B cell (primary cell): Measurements from ENCODE around the gene LRRC74A. TPM values are rescaled to one million over a fixed set of nuclear protein-coding genes. Genes with fewer than 3 reads are reported as not detected.

ENCODE experiments used
- ATAC-seq: fragments of 200-7000 bp; cut with Tn5 transposase; one replicate; pipeline ENCODE4 v1.10.0; 2021; ENCODE audit warnings: low read depth, mild to moderate bottlenecking, moderate number of reproducible peaks, moderate library complexity
- CTCF ChIA-PET: fragments of 350-600 bp; sonication (Branson Sonifier 250); formaldehyde crosslinking; loops from one replicate; lab custom pipeline; 2021; ENCODE audit warnings: antibody characterized with exemption, inconsistent platforms; lab: Charles Lee
- POLR2A ChIA-PET: fragments of 350-600 bp; sonication (Branson Sonifier 250); formaldehyde crosslinking; loops from one replicate; lab custom pipeline; 2021; ENCODE audit warnings: antibody characterized with exemption; lab: Charles Lee
- DNase-seq: peaks from one replicate; pipeline ENCODE4 v3.0.0; 2013
- H2AFZ ChIP-seq: 2 replicates; pipeline ENCODE4 v1.6.1; 2012; ENCODE audit warnings: mild to moderate bottlenecking, low read depth, low read length; ENCODE audit not compliant: insufficient read depth, poor library complexity, severe bottlenecking
- H3K27ac ChIP-seq, 2 donors: 1 replicate in 1 of 2; 2 replicates in 1 of 2; pipeline ENCODE4 v1.5.1; 2012 to 2013; ENCODE audit warnings: low read length in 2 of 2, mild to moderate bottlenecking in 2 of 2, moderate library complexity in 1 of 2
- H3K27me3 ChIP-seq, 4 experiments: fragments of 200-600 bp in 1 of 4; sonication (generic) in 1 of 4; replicated peaks in 1 of 4; 1 replicate in 2 of 4; 2 replicates in 2 of 4; pipeline versions ENCODE4 v1.6.1 to v1.7.0; 2013 to 2016; ENCODE audit warnings: low read length in 3 of 4, mild to moderate bottlenecking in 2 of 4, mixed read lengths in 1 of 4, moderate library complexity in 1 of 4; ENCODE audit not compliant: insufficient read depth in 4 of 4, control insufficient read depth in 3 of 4; ENCODE audit errors: control extremely low read depth in 1 of 4
- H3K36me3 ChIP-seq, 2 experiments: replicated peaks in 1 of 2; 1 replicate in 1 of 2; 2 replicates in 1 of 2; pipeline versions ENCODE4 v1.6.1 to v1.7.1; 2013; ENCODE audit warnings: low read length in 1 of 2; ENCODE audit not compliant: insufficient read depth in 2 of 2, control insufficient read depth in 1 of 2; ENCODE audit errors: control extremely low read depth in 1 of 2, extremely low read depth in 1 of 2
- H3K4me1 ChIP-seq, 2 donors: fragments of 200-600 bp in 1 of 2; sonication (generic) in 1 of 2; 1 replicate in 1 of 2; 2 replicates in 1 of 2; pipeline versions ENCODE4 v1.5.1 to v1.6.1; 2013 to 2017; ENCODE audit warnings: low read length in 2 of 2; ENCODE audit not compliant: control insufficient read depth in 2 of 2, insufficient read depth in 2 of 2
- H3K4me2 ChIP-seq: replicated peaks from 2 replicates; pipeline ENCODE3; 2012; ENCODE audit warnings: mild to moderate bottlenecking, low read depth, low read length; ENCODE audit not compliant: poor library complexity, severe bottlenecking
- H3K4me3 ChIP-seq, 5 experiments: fragments of 200-600 bp in 1 of 5; sonication (generic) in 1 of 5; 1 replicate in 3 of 5; 2 replicates in 2 of 5; pipeline versions ENCODE4 v1.5.1 to v1.7.0; 2011 to 2016; ENCODE audit warnings: low read length in 4 of 5, mild to moderate bottlenecking in 4 of 5, low read depth in 2 of 5, control low read depth in 1 of 5, moderate library complexity in 1 of 5; ENCODE audit not compliant: insufficient read depth in 1 of 5; ENCODE audit errors: control extremely low read depth in 1 of 5, extremely low read depth in 1 of 5
- H3K79me2 ChIP-seq: fragments of 200-600 bp; sonication (generic); one replicate; pipeline ENCODE4 v1.6.0; 2016; ENCODE audit warnings: low read length; ENCODE audit not compliant: control insufficient read depth, insufficient read depth
- H3K9ac ChIP-seq: fragments of 200-600 bp; sonication (generic); 2 replicates; pipeline ENCODE4 v1.6.1; 2017; ENCODE audit warnings: mild to moderate bottlenecking, low read length, moderate library complexity
- H3K9me3 ChIP-seq, 3 donors: one replicate each; pipeline versions ENCODE4 v1.6.1 to v1.7.1; 2013; ENCODE audit warnings: low read length in 2 of 3; ENCODE audit not compliant: control insufficient read depth in 2 of 3, insufficient read depth in 1 of 3; ENCODE audit errors: control extremely low read depth in 1 of 3
- H4K20me1 ChIP-seq: 2 replicates; pipeline ENCODE4 v1.6.0; 2012; ENCODE audit warnings: mild to moderate bottlenecking, low read length; ENCODE audit not compliant: insufficient read depth, control insufficient read depth, poor library complexity, severe bottlenecking
- H3K27ac Mint-ChIP-seq: one replicate; pipeline ENCODE4 v1.8.0; 2021; ENCODE audit warnings: mixed read lengths
- H3K27me3 Mint-ChIP-seq: one replicate; pipeline ENCODE4 v1.8.0; 2021; ENCODE audit warnings: mixed read lengths
- H3K4me1 Mint-ChIP-seq: one replicate; pipeline ENCODE4 v1.8.0; 2021; ENCODE audit warnings: mixed read lengths
- H3K4me3 Mint-ChIP-seq: one replicate; pipeline ENCODE4 v1.8.0; 2021; ENCODE audit warnings: mixed read lengths
- H3K9me3 Mint-ChIP-seq: one replicate; pipeline ENCODE4 v1.8.0; 2022; ENCODE audit warnings: mixed read lengths; ENCODE audit not compliant: insufficient read depth
- EZH2 ChIP-seq: IDR thresholded peaks from 2 replicates; pipeline ENCODE4 v1.6.1; 2012; ENCODE audit warnings: borderline replicate concordance, low read depth, mild to moderate bottlenecking, moderate library complexity, low read length; ENCODE audit not compliant: insufficient read depth, poor library complexity, severe bottlenecking
- WGBS: methylation state at CpG from one replicate; pipeline ENCODE4 v1.1.5; 2013; ENCODE audit warnings: missing lambda C conversion rate; ENCODE audit not compliant: insufficient coverage; 5-methylcytosine and 5-hydroxymethylcytosine counted together
- intact Hi-C: fragments of 100-400 bp; cut with micrococcal nuclease; formaldehyde crosslinking; loops from one replicate; pipeline ENCODE4 v1.10.0; 2022
- polyA minus RNA-seq: library from RNA; depleted of rRNA, polyadenylated mRNA; stranded (reverse); fragments of >200 nt; gene quantifications from 2 replicates; pipeline ENCODE4 v1.2.3, GENCODE V29; 2012
- polyA plus RNA-seq: library from polyadenylated mRNA; depleted of rRNA; stranded (reverse); fragments of >200 nt; gene quantifications from 2 replicates; pipeline ENCODE4 v1.2.3, GENCODE V29; 2012
- total RNA-seq, 2 donors: library from RNA; stranded (reverse); fragments of 120-200 nt in 1 of 2; gene quantifications; 1 replicate in 1 of 2; 2 replicates in 1 of 2; pipeline versions ENCODE4 v1.2.3 to v1.2.4, GENCODE V29; 2013 to 2022
- TF ChIP-seq, protein P1 (sequence below): fragments of 200-600 bp; IDR thresholded peaks from one replicate; pipeline ENCODE4 v1.8.0; 2022; ENCODE audit warnings: antibody characterized with exemption, mild to moderate bottlenecking

LRRC74A gene
- total RNA-seq (not detected in 2 replicates), polyA plus RNA-seq (not detected in 2 replicates), polyA minus RNA-seq (not detected in 2 replicates)
- total RNA-seq (2013), result not detected

- no peak for ATAC-seq
- H3K4me2 ChIP-seq, result no peak within 1 kb of the TSS
- no peak within 1 kb of the TSS for H3K4me3 ChIP-seq
- no peaks in the 10 kb centered on the region for H4K20me1 ChIP-seq
- no peak within 1 kb of the TSS for H2AFZ ChIP-seq
- intact Hi-C loops, result no loop called here
- DNase-seq, result no peak
- H3K27ac ChIP-seq, result no peak within 1 kb of the TSS
- CTCF ChIA-PET, result no interaction called here
- Mint-ChIP-seq H3K9me3 (no peaks in the 10 kb centered on the region), H3K27ac (no peak within 1 kb of the TSS), H3K4me3 (no peak within 1 kb of the TSS), H3K27me3 (peaks cover 10% of the 10 kb centered on the region), H3K4me1 (no peaks in the 10 kb centered on the region)
- H3K4me1 ChIP-seq, result no peaks in the 10 kb centered on the region
- no peaks in the 10 kb centered on the region for H3K9me3 ChIP-seq
- H3K36me3 ChIP-seq, result no peaks in the 10 kb centered on the region
- WGBS, result 78% methylated on average over 1 of the region's 2 CpGs
- H3K79me2 ChIP-seq, result no peaks in the 10 kb centered on the region
- peaks cover 0 to 5% (median 0%) of the 10 kb centered on the region in 4 experiments for H3K27me3 ChIP-seq
- no peak within 1 kb of the TSS for H3K9ac ChIP-seq
- POLR2A ChIA-PET, result no interaction called here
- TF ChIP-seq EZH2, result no peak
- TF ChIP-seq, protein P1, sequence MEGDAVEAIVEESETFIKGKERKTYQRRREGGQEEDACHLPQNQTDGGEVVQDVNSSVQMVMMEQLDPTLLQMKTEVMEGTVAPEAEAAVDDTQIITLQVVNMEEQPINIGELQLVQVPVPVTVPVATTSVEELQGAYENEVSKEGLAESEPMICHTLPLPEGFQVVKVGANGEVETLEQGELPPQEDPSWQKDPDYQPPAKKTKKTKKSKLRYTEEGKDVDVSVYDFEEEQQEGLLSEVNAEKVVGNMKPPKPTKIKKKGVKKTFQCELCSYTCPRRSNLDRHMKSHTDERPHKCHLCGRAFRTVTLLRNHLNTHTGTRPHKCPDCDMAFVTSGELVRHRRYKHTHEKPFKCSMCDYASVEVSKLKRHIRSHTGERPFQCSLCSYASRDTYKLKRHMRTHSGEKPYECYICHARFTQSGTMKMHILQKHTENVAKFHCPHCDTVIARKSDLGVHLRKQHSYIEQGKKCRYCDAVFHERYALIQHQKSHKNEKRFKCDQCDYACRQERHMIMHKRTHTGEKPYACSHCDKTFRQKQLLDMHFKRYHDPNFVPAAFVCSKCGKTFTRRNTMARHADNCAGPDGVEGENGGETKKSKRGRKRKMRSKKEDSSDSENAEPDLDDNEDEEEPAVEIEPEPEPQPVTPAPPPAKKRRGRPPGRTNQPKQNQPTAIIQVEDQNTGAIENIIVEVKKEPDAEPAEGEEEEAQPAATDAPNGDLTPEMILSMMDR, result no peak
Observed at GRCh38 chr14:76826122-76826521, at the start of gene LRRC74A. Gene LRRC74A (plus strand): TSS chr14:76826408. CDS start chr14:76826698, 290 bp downstream.

- intact Hi-C loops, result no loop called here
- Histone ChIP-seq H3K9ac (no peak overlapping the region), H3K36me3 (peaks cover 0 to 8% of the 10 kb centered on the region in 2 experiments), H2AFZ (no peak overlapping the region), H4K20me1 (no peaks in the 10 kb centered on the region), H3K27me3 (peaks cover 0 to 3% (median 1%) of the 10 kb centered on the region in 4 experiments), H3K4me2 (no peak overlapping the region), H3K27ac (no peak overlapping the region), H3K4me3 (no peak overlapping the region), H3K4me1 (no peaks in the 10 kb centered on the region), H3K79me2 (no peaks in the 10 kb centered on the region), H3K9me3 (no peaks in the 10 kb centered on the region)
- Mint-ChIP-seq H3K27me3 (peaks cover 3% of the 10 kb centered on the region), H3K9me3 (no peaks in the 10 kb centered on the region), H3K4me1 (no peaks in the 10 kb centered on the region), H3K4me3 (no peak overlapping the region), H3K27ac (no peak overlapping the region)
- POLR2A ChIA-PET, result no interaction called here
- WGBS, result 90% methylated on average over 6 of the region's 10 CpGs
- ATAC-seq (no peak), DNase-seq (no peak)
- no peak for TF ChIP-seq EZH2
- TF ChIP-seq, protein P1, result no peak
- CTCF ChIA-PET, result interaction anchor here (0.7 to 1.9 kb wide), 2 partner anchors 21 to 66 kb away, joined by 4 to 8 read pairs; no protein-coding TSS in a partner anchor
Observed at GRCh38 chr14:76776428-76777251, 49.6 kb upstream of the LRRC74A start.
